ENCODE measurements around the gene ZNF426.

Gene ZNF426

DNA sequence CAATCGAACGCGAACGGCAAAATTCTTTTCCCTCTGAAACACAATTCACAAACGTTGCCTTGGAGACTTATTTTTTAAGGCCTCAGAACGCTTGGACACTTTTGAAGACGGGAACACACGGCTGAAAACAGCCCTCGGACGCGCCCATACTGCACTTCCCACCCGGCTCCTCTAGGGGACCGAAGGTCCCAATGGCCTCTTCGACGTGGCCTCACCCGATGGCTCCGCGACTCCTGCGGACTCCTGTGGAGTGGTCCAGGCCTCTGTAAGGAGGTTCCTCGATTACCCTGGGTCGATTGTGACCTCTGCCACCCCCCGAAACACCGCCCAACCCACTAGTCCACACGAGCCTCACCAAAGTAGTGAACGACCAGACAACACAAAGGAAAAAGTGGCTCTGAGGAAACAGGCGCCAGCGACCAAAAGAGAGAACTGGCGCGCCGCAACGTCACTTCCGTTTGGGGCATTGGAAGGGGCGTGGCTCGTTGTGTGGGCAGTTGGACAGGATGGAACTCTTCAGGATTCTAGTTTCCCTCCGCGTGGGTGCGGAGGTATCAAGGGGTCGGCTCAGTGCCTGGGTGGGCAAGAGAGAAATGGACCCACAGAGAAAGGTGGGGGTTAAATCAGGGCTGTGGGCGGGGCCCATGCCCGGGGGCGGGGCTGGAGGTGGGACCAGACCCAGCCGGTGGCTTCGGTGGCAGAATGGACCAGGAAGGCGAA, 40.1 kb downstream of the ZNF426 start, which contains the start of gene ZNF560:
TSS of gene ZNF560 (minus strand) at position 434 of the 720 bp plus-strand sequence. CDS start 23,303 bp downstream, outside the sequence.
- DNase-seq (ENCODE audit: low read depth) = no peak

GRCh38 chr19:9494096-9494495, 44.3 kb downstream of the ZNF426 start:
- DNase-seq (ENCODE audit: low read depth) = no peak

DNA sequence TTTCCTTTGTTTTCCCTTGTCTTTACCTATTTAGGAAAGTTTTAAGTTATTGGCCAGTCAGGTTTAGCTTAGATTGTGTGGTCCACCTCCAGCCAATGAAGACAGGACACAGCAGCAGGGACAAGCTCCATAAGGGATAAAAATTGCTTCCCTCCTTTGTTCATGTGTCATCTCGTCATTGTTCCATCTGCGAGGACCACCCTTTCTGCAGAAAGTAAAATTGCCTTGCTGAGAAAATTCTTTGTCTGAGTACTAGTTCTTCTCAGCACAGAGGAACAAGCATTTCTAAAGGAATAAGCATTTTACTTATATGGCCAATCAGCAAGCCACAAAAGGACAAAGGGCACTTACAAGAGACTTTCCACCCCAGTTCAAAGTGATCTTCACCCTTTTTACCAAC, 51.4 kb downstream of the ZNF426 start:
- DNase-seq (ENCODE audit: low read depth) = no peak

DNA sequence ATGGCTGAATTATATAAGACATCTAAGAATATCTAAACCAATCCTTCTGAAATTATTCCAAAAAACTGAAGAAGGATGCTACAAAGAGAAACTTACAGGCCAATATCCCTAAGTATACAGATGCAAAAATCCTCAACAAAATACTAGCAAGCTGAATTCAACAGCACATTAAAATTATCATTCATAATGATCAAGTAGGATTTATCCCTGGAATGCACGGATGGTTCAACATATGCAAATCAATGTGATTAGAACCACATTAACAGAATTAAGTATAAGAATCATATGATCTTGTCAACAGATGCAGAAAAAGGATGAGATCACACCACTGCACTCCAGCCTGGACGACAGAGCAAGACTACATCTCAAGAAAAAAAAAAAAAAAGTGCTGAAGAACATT, 53.3 kb downstream of the ZNF426 start:
- DNase-seq (ENCODE audit: low read depth) = no peak

- DNase-seq (ENCODE audit: low read depth) = no peak
Measured at GRCh38 chr19:9474975-9475374, 63.5 kb downstream of the ZNF426 start.

Data from activated T-helper 1 cell treated with Interleukin-2 at 50 U/mL for 16 hours (primary cell).